Upper lobe of left lung (tissue), 4 donors: Measurements from ENCODE around the gene SOCS4.

ENCODE experiments used
- POLR2AphosphoS5 ChIP-seq, 2 donors: sonication (generic); formaldehyde crosslinking; IDR thresholded peaks; one replicate each; pipeline ENCODE4 v1.5.1; 2017; ENCODE audit warnings: antibody characterized with exemption in 2 of 2
- TF ChIP-seq, protein P1 (sequence below), 6 experiments: fragments of 450-650 bp in 4 of 6; fragments of 200-600 bp in 2 of 6; sonication (generic) in 2 of 6; IDR thresholded peaks; one replicate each; pipeline ENCODE4 v1.5.1; 2016 to 2019; ENCODE audit warnings: antibody characterized with exemption in 6 of 6

DNA sequence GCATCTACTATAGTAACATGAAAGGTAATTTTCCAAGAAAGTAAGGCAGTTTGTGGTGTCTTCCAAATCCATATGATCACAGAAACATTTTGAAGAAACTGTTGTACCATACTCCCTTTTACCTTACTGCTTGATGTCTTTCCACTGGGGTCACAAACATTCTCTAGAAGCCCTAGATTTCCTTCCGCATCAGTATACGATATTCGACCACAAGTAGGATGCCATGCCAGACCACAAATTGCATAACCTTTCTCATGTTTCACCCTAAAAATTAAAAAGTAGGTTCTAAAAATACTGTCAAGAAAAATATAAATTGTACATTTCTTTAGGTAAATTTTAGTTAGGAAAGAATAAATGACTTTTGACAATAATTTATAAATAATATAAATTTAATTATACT, 26.7 kb upstream of the SOCS4 start:
- TF ChIP-seq, protein P1, sequence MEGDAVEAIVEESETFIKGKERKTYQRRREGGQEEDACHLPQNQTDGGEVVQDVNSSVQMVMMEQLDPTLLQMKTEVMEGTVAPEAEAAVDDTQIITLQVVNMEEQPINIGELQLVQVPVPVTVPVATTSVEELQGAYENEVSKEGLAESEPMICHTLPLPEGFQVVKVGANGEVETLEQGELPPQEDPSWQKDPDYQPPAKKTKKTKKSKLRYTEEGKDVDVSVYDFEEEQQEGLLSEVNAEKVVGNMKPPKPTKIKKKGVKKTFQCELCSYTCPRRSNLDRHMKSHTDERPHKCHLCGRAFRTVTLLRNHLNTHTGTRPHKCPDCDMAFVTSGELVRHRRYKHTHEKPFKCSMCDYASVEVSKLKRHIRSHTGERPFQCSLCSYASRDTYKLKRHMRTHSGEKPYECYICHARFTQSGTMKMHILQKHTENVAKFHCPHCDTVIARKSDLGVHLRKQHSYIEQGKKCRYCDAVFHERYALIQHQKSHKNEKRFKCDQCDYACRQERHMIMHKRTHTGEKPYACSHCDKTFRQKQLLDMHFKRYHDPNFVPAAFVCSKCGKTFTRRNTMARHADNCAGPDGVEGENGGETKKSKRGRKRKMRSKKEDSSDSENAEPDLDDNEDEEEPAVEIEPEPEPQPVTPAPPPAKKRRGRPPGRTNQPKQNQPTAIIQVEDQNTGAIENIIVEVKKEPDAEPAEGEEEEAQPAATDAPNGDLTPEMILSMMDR (IDR thresholded peaks at IDR 0.05) = no peak
- no peak for TF ChIP-seq POLR2AphosphoS5 (IDR thresholded peaks at IDR 0.05)
